K562 (cell line): ENCODE data around the gene GMIP. TPM values are rescaled to one million over a fixed set of nuclear protein-coding genes. Genes with fewer than 3 reads are reported as not detected.
A peak's percentile ranks its signal among the peaks of the same experiment; 100 is the strongest.

Experiments used
- ATAC-seq: fragments of 200-7000 bp; cut with Tn5 transposase; 3 replicates; pipeline ENCODE4 v1.9.1; 2020; ENCODE audit warnings: moderate library complexity
- BruUV-seq: library from RNA; stranded (reverse); fragments of 400-500 nt; replicated peaks from 2 replicates; lab custom pipeline; 2021; lab: Mats Ljungman, UMichigan
- CTCF ChIA-PET: fragments of 300-600 bp; formaldehyde crosslinking; extraction: SDS; loops from one replicate; lab custom pipeline; 2021; ENCODE audit warnings: low intra/inter-chr PET ratio; lab: Yijun Ruan, JAX
- POLR2A ChIA-PET: fragments of 300-600, 350-650 bp; sonication (Branson Sonifier 250); formaldehyde crosslinking; extraction: SDS; loops from one replicate; lab custom pipeline; 2021; ENCODE audit warnings: antibody characterized with exemption, inconsistent platforms; lab: Yijun Ruan, JAX
- DNase-seq, 4 experiments: peaks; one replicate each; pipeline versions ENCODE4 v3.0.0 to v3.0.0-alpha.2; 2011 to 2018; ENCODE audit warnings: low spot score in 3 of 4, mixed read lengths in 3 of 4; ENCODE audit errors: extremely low read depth in 1 of 4
- FAIRE-seq: peaks from 2 replicates; lab custom pipeline; 2011; peaks lifted over from hg19 to GRCh38; lab: Jason Lieb, UNC
- H2AFZ ChIP-seq: 2 replicates; pipeline ENCODE4 v1.6.0; 2011; ENCODE audit warnings: low read depth, low read length, control low read depth, inconsistent platforms
- H3K27ac ChIP-seq: fragments of 200-600 bp; 3 replicates; pipeline ENCODE4 v1.8.0; 2011; ENCODE audit warnings: low read depth, mild to moderate bottlenecking, control low read depth, inconsistent platforms, low read length, moderate library complexity, mixed read lengths; ENCODE audit errors: extremely low read depth
- H3K27me3 ChIP-seq, 2 experiments: fragments of 300-600 bp in 1 of 2; 2 replicates in 1 of 2; 3 replicates in 1 of 2; pipeline versions ENCODE4 v1.6.0 to v1.8.0; 2011; ENCODE audit warnings: inconsistent platforms in 2 of 2, low read length in 2 of 2, mild to moderate bottlenecking in 1 of 2, mixed read lengths in 1 of 2, moderate library complexity in 1 of 2; ENCODE audit not compliant: control insufficient read depth in 2 of 2, insufficient read depth in 2 of 2
- H3K36me3 ChIP-seq: fragments of 300-600 bp; 3 replicates; pipeline ENCODE4 v1.8.0; 2011; ENCODE audit warnings: mild to moderate bottlenecking, low read length, inconsistent platforms; ENCODE audit not compliant: control insufficient read depth, insufficient read depth
- H3K4me1 ChIP-seq, 2 experiments: fragments of 200-600 bp in 1 of 2; replicated peaks in 1 of 2; 2 replicates in 1 of 2; 3 replicates in 1 of 2; pipeline versions ENCODE4 v1.5.1 to v1.8.0; 2011; ENCODE audit warnings: inconsistent platforms in 2 of 2, low read length in 2 of 2, mild to moderate bottlenecking in 1 of 2, mixed read lengths in 1 of 2, moderate library complexity in 1 of 2; ENCODE audit not compliant: control insufficient read depth in 2 of 2, insufficient read depth in 2 of 2
- H3K4me2 ChIP-seq: 2 replicates; pipeline ENCODE4 v1.6.1; 2011; ENCODE audit warnings: low read length, control low read depth, inconsistent platforms, mixed read lengths; ENCODE audit not compliant: insufficient read depth
- H3K4me3 ChIP-seq: fragments of 200-600 bp; sonication (generic), shearing (Covaris generic); 2 replicates; pipeline ENCODE4 v1.5.1; 2016; ENCODE audit warnings: control low read depth, inconsistent platforms
- H3K79me2 ChIP-seq: fragments of 200-600 bp; 3 replicates; pipeline ENCODE4 v1.8.0; 2011; ENCODE audit warnings: low read length, inconsistent platforms; ENCODE audit not compliant: control insufficient read depth, insufficient read depth
- H3K9ac ChIP-seq, 2 experiments: 2 replicates each; pipeline versions ENCODE4 v1.6.0 to v1.6.1; 2011; ENCODE audit warnings: low read depth in 2 of 2, low read length in 2 of 2, control low read depth in 1 of 2, inconsistent platforms in 1 of 2, mild to moderate bottlenecking in 1 of 2, mixed read lengths in 1 of 2; ENCODE audit not compliant: insufficient read depth in 1 of 2
- H3K9me1 ChIP-seq: one replicate; pipeline ENCODE4 v1.6.0; 2011; ENCODE audit warnings: inconsistent platforms, mild to moderate bottlenecking, low read length, moderate library complexity; ENCODE audit not compliant: control insufficient read depth, insufficient read depth
- H3K9me3 ChIP-seq: replicated peaks from 2 replicates; pipeline ENCODE4 v1.5.1; 2011; ENCODE audit warnings: low read depth, low read length, inconsistent platforms; ENCODE audit not compliant: control insufficient read depth, insufficient read depth
- H4K20me1 ChIP-seq: replicated peaks from 2 replicates; pipeline ENCODE4 v1.6.1; 2011; ENCODE audit warnings: low read length, inconsistent platforms, mixed read lengths; ENCODE audit not compliant: control insufficient read depth, insufficient read depth
- BRF2 ChIP-seq: IDR thresholded peaks from 3 replicates; pipeline ENCODE4 v1.6.1; 2011; ENCODE audit warnings: borderline replicate concordance, mild to moderate bottlenecking; ENCODE audit not compliant: insufficient read length, insufficient read depth
- CBX3 ChIP-seq, 2 experiments: IDR thresholded peaks; 1 replicate in 1 of 2; 2 replicates in 1 of 2; pipeline ENCODE4 v1.6.1; 2012; ENCODE audit warnings: inconsistent platforms in 2 of 2, low read length in 2 of 2, borderline replicate concordance in 1 of 2, control low read depth in 1 of 2
- DDX20 ChIP-seq: fragments of 450-650 bp; IDR thresholded peaks from 2 replicates; pipeline ENCODE4 v1.6.1; 2016; ENCODE audit warnings: missing genetic modification characterization, low read depth, mild to moderate bottlenecking, missing compliant biosample characterization, moderate library complexity
- HMG20A ChIP-seq: fragments of 450-650 bp; formaldehyde crosslinking; conservative IDR thresholded peaks from 2 replicates; pipeline ENCODE4 v1.4.0; 2020; ENCODE audit warnings: mild to moderate bottlenecking, mixed read lengths
- MGA ChIP-seq: fragments of 450-650 bp; IDR thresholded peaks from 2 replicates; pipeline ENCODE4 v1.6.1; 2016; ENCODE audit warnings: mild to moderate bottlenecking, moderate library complexity
- RBM25 ChIP-seq: fragments of 200-400 bp; formaldehyde crosslinking; IDR thresholded peaks from 2 replicates; pipeline ENCODE4 v1.6.1; 2018; ENCODE audit warnings: low read length, low read depth, moderate library complexity; ENCODE audit not compliant: severe bottlenecking
- TGIF2 ChIP-seq: sonication (generic); formaldehyde crosslinking; IDR thresholded peaks from 2 replicates; pipeline ENCODE4 v1.8.1; 2022; ENCODE audit warnings: mild to moderate bottlenecking, missing genetic modification reagents, moderate library complexity
- ZNF133 ChIP-seq: fragments of 250-450 bp; sonication (Bioruptor Pico); IDR thresholded peaks from 2 replicates; pipeline ENCODE4 v1.4.0; 2020; ENCODE audit warnings: mild to moderate bottlenecking
- WGBS: fragments of 100-300 bp; shearing (Covaris generic); methylation state at CpG from one replicate; pipeline ENCODE4 v1.1.6; 2016; ENCODE audit warnings: low coverage, mixed read lengths; ENCODE audit not compliant: insufficient coverage; ENCODE audit errors: missing lambda C conversion rate; 5-methylcytosine and 5-hydroxymethylcytosine counted together
- in situ Hi-C: fragments of 300-500 bp; cut with MboI; formaldehyde crosslinking; loops from 4 replicates; pipeline ENCODE4 v1.15.0; 2018; ENCODE audit warnings: inconsistent platforms, mixed read lengths
- intact Hi-C: fragments of 100-400 bp; cut with micrococcal nuclease; formaldehyde crosslinking; loops from 2 replicates; pipeline ENCODE4 v1.14.2; 2022
- polyA plus RNA-seq, 8 experiments: library from polyadenylated mRNA; depleted of rRNA in 4 of 8; stranded (reverse) in 5 of 8; unstranded in 3 of 8; fragments of >200 nt; fragmentation: Nextera tagmentation in 2 of 8; fragmentation: Illumina TruSeq in 1 of 8; extraction: Ambion mirVana in 2 of 8; extraction: Trizol in 1 of 8; gene quantifications; 2 replicates each; pipeline versions ENCODE4 v1.2.1 to v1.2.3, GENCODE V29; 2011 to 2014; ENCODE audit warnings: inconsistent platforms in 1 of 8, missing spikeins in 1 of 8
- total RNA-seq, 7 experiments: library from RNA; depleted of rRNA in 6 of 7; stranded (reverse); fragments of >200 nt in 6 of 7; fragmentation: Illumina TruSeq in 2 of 7; extraction: Trizol in 2 of 7; gene quantifications; 2 replicates each; pipeline versions ENCODE4 v1.2.1 to v1.2.3, GENCODE V29; 2011 to 2021; ENCODE audit warnings: low replicate concordance in 1 of 7

GMIP gene
- total and polyA plus RNA-seq, 9 of the 15 experiments (the other 6 are each of a cell fraction or from before 2014, with no cell fraction given) = 0.14 to 15.8 (median 3.2) TPM

- in situ Hi-C loops (no loop called here), intact Hi-C loops (loop anchor here (5.0 to 10.0 kb wide), 2 partner anchors 66 to 199 kb away; partner anchors contain the start of genes ZNF14 and ZNF253)
- peak within 1 kb of the TSS; percentile 98 for H2AFZ ChIP-seq
- TF ChIP-seq ZNF133 (CRISPR knock-in tag) (no peak), RBM25 (peak; percentile 87), MGA (peak; percentile 50), HMG20A (no peak), TGIF2 (no peak), BRF2 (no peak), DDX20 (tag) (no peak), CBX3 (IDR thresholded peaks at IDR 0.05; ENCODE audit: borderline replicate concordance in 1 of 2, low read length in 2 of 2) (0 out of 3 replicates have a peak, but pooled peaks of 1 of the 2 experiments have one; percentile 31)
Observed at GRCh38 chr19:19668230-19669012, 25.0 kb upstream of the GMIP start, which contains the start of gene ZNF101. TSS of gene ZNF101 (plus strand) at chr19:19668839. CDS start at chr19:19668964, 125 bp downstream.

More at GRCh38 chr19:19668230-19669012, 25.0 kb upstream of the GMIP start, which contains the start of gene ZNF101:
- H4K20me1 ChIP-seq = no peaks in the 10 kb centered on the region
- FAIRE-seq (peak; percentile 94), DNase-seq (peak; percentile 95 to 97 (median 96)), ATAC-seq (peak; percentile 92)
- WGBS = 20% methylated on average over 35 of the region's 36 CpGs
- H3K4me2 ChIP-seq = peak within 1 kb of the TSS; percentile 82
- peak within 1 kb of the TSS; percentile 77 for H3K4me3 ChIP-seq
- peaks cover 8% of the 10 kb centered on the region for H3K9me3 ChIP-seq
- BruUV-seq = no TSS peak
- H3K36me3 ChIP-seq = peaks cover 7% of the 10 kb centered on the region; the same call in 1 of the 3 replicates
- H3K9me1 ChIP-seq = no peaks in the 10 kb centered on the region
- no peaks in the 10 kb centered on the region for H3K27me3 ChIP-seq
- H3K4me1 ChIP-seq = peaks cover 6 to 33% of the 10 kb centered on the region in 2 experiments
- H3K9ac ChIP-seq = peak within 1 kb of the TSS; percentile 90 to 95
- POLR2A ChIA-PET = interaction anchor here (0.6 to 1.6 kb wide), 6 partner anchors 55 to 1698 kb away, joined by 3 to 5 read pairs (median 3); partner anchors contain the start of gene ZNF14
- peak within 1 kb of the TSS; percentile 88 for H3K27ac ChIP-seq
- peaks cover 28% of the 10 kb centered on the region for H3K79me2 ChIP-seq
- CTCF ChIA-PET = no interaction called here
